Activated CD8-positive, alpha-beta T cell treated with anti-CD3 and anti-CD28 coated beads, Interleukin-2, amount 10 ng/mL, durations not matched to agents 7 days and 5 days (primary cell): ENCODE results near the gene VAV3. TPM values are rescaled to one million over a fixed set of nuclear protein-coding genes. Genes with fewer than 3 reads are reported as not detected.

ENCODE experiments used
- ATAC-seq: fragments of 150-1000 bp; cut with Tn5 transposase; one replicate; pipeline ENCODE4 v1.10.0; 2021; ENCODE audit warnings: moderate library complexity
- CTCF ChIA-PET: fragments of 350-600 bp; sonication (Branson Sonifier 250); formaldehyde crosslinking; loops from one replicate; lab custom pipeline; 2021; ENCODE audit warnings: antibody characterized with exemption; lab: Charles Lee
- POLR2A ChIA-PET: fragments of 350-600 bp; sonication (Branson Sonifier 250); formaldehyde crosslinking; loops from one replicate; lab custom pipeline; 2021; ENCODE audit warnings: antibody characterized with exemption; lab: Charles Lee
- DNase-seq: peaks from one replicate; pipeline ENCODE4 v3.0.0-alpha.2; 2020
- H3K27ac Mint-ChIP-seq: one replicate; pipeline ENCODE4 v1.8.0; 2021; ENCODE audit warnings: mild to moderate bottlenecking, mixed read lengths
- H3K27me3 Mint-ChIP-seq: one replicate; pipeline ENCODE4 v1.8.0; 2021; ENCODE audit warnings: low read depth, mixed read lengths
- H3K36me3 Mint-ChIP-seq: one replicate; pipeline ENCODE4 v1.8.0; 2021; ENCODE audit warnings: low read depth, mixed read lengths
- H3K4me1 Mint-ChIP-seq: one replicate; pipeline ENCODE4 v1.8.0; 2021; ENCODE audit warnings: low read depth, mixed read lengths
- H3K4me3 Mint-ChIP-seq: one replicate; pipeline ENCODE4 v1.8.0; 2021; ENCODE audit warnings: mild to moderate bottlenecking, mixed read lengths
- H3K9me3 Mint-ChIP-seq: one replicate; pipeline ENCODE4 v1.8.0; 2022; ENCODE audit warnings: mixed read lengths; ENCODE audit not compliant: insufficient read depth
- total RNA-seq, 2 experiments: library from RNA; stranded (reverse); gene quantifications; one replicate each; pipeline ENCODE4 v1.2.3, GENCODE V29; 2021

The VAV3 gene
- total RNA-seq, 2 experiments from 2014 or later, result 5.2 to 6.9 TPM

GRCh38 chr1:107622966-107623365 is 342.0 kb downstream of the VAV3 start:
- peak; percentile 47 for ATAC-seq
- ChIA-PET CTCF (no interaction called here), POLR2A (no interaction called here)
- H3K27ac Mint-ChIP-seq, result no peak overlapping the region
- no peak overlapping the region for H3K4me3 Mint-ChIP-seq
- no peak for DNase-seq
- H3K27me3 Mint-ChIP-seq, result no peaks in the 10 kb centered on the region
- peaks cover 2% of the 10 kb centered on the region for H3K9me3 Mint-ChIP-seq
- no peaks in the 10 kb centered on the region for H3K36me3 Mint-ChIP-seq
- H3K4me1 Mint-ChIP-seq, result peaks cover 19% of the 10 kb centered on the region

DNA sequence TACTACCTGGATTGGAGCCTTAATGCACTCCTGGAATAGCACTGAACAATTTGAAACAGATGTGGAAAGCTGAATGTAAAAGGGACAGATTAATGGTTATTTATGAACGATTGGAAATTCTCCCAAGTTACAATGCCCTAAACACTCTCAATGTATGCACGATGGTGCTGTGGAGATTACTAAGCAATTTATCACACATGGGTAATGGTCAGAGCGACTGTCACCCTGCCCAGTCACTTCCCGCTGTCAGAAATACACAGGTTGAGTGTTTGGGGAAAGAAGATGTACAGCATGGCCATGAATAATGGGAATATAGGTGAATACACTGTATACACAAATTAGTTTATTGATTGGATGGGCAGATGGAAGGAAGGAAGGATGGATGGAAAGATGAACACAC is 342.4 kb downstream of the VAV3 start:
- H3K4me3 Mint-ChIP-seq, result no peak overlapping the region
- no peaks in the 10 kb centered on the region for H3K27me3 Mint-ChIP-seq
- no peak overlapping the region for H3K27ac Mint-ChIP-seq
- POLR2A ChIA-PET, result no interaction called here
- no peaks in the 10 kb centered on the region for H3K36me3 Mint-ChIP-seq
- CTCF ChIA-PET, result no interaction called here
- ATAC-seq, result no peak
- peaks cover 4% of the 10 kb centered on the region for H3K9me3 Mint-ChIP-seq
- DNase-seq, result no peak
- H3K4me1 Mint-ChIP-seq, result peaks cover 24% of the 10 kb centered on the region

DNA sequence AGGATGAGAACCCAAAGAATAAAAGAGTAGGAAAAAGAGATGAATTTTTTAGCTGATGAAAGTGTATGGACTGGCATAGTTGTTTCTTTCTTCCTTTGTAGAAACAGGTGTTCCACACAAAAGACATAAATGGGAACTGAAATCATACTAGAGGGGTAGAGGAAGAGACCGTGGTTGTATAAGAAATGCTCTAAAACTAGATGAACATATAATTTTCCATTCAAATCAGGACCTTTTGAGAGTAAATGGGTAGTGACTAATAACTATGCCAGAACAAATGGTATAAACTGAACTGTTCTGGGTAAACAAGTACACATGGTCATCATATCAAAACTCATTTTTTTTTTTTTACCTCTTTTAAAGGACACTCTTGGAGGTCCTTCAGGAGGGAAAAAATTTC is 344.2 kb downstream of the VAV3 start:
- Mint-ChIP-seq H3K27ac (no peak overlapping the region), H3K9me3 (peaks cover 4% of the 10 kb centered on the region), H3K4me1 (peaks cover 24% of the 10 kb centered on the region), H3K36me3 (no peaks in the 10 kb centered on the region), H3K4me3 (no peak overlapping the region), H3K27me3 (no peaks in the 10 kb centered on the region)
- ChIA-PET CTCF (no interaction called here), POLR2A (no interaction called here)
- DNase-seq, result no peak
- no peak for ATAC-seq

DNA sequence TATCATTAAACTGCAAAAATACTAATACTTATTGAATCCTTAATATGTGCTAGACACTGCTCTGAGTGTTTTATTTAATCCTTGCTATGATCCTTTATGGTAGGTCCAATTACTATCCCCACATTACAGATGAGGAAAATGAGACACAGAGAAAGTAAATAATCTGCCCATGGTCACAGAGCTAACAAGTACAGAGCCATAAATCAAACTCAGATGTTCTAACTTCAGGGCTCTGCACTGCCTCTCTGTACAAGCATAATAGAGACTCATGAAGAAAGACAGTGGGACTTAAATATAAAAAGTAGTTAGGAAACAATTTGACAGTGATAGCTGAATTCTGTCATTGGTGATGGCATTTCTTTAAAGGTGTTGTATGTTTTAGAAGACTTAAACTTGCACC is 346.4 kb downstream of the VAV3 start:
- ChIA-PET CTCF (no interaction called here), POLR2A (no interaction called here)

GRCh38 chr1:107617921-107618320 is 347.1 kb downstream of the VAV3 start:
- ATAC-seq, result no peak
- Mint-ChIP-seq H3K27me3 (no peaks in the 10 kb centered on the region), H3K27ac (no peak overlapping the region), H3K36me3 (no peaks in the 10 kb centered on the region), H3K4me3 (no peak overlapping the region), H3K4me1 (peaks cover 13% of the 10 kb centered on the region), H3K9me3 (peaks cover 6% of the 10 kb centered on the region)
- ChIA-PET POLR2A (no interaction called here), CTCF (no interaction called here)
- no peak for DNase-seq

More for the DNA sequence above, 346.4 kb downstream of the VAV3 start:
- H3K27ac Mint-ChIP-seq, result no peak overlapping the region
- no peaks in the 10 kb centered on the region for H3K27me3 Mint-ChIP-seq
- ATAC-seq, result no peak
- no peak overlapping the region for H3K4me3 Mint-ChIP-seq
- DNase-seq, result no peak
- peaks cover 18% of the 10 kb centered on the region for H3K4me1 Mint-ChIP-seq
- peaks cover 4% of the 10 kb centered on the region for H3K9me3 Mint-ChIP-seq
- H3K36me3 Mint-ChIP-seq, result no peaks in the 10 kb centered on the region

DNA sequence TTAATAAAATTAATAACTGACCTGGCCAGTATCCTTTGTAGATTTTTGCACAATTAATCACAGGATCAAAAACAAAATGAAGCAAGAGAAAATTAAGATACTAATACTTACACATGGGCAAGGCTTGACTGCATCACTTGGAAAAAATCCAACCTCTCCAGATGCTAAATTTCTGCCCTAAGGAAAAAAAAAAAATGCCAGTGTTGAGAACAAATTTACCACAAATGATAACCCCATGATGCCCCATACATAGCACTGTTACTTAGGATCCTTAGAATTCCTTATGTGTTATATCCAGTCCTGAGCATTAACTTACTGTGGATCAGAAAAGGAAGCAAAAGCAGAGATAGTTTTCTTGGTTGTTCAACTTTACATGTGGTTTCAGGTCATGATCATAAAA is 347.5 kb downstream of the VAV3 start:
- no peak for ATAC-seq
- H3K4me1 Mint-ChIP-seq, result peaks cover 9% of the 10 kb centered on the region
- DNase-seq, result no peak
- peaks cover 3% of the 10 kb centered on the region for H3K36me3 Mint-ChIP-seq
- peaks cover 10% of the 10 kb centered on the region for H3K9me3 Mint-ChIP-seq
- H3K27ac Mint-ChIP-seq, result no peak overlapping the region
- POLR2A ChIA-PET, result no interaction called here
- H3K4me3 Mint-ChIP-seq, result no peak overlapping the region
- CTCF ChIA-PET, result no interaction called here
- H3K27me3 Mint-ChIP-seq, result no peaks in the 10 kb centered on the region

GRCh38 chr1:107609808-107610207 is 355.2 kb downstream of the VAV3 start:
- no peak overlapping the region for H3K27ac Mint-ChIP-seq
- no peaks in the 10 kb centered on the region for H3K4me1 Mint-ChIP-seq
- CTCF ChIA-PET, result no interaction called here
- no peak overlapping the region for H3K4me3 Mint-ChIP-seq
- H3K9me3 Mint-ChIP-seq, result peaks cover 8% of the 10 kb centered on the region
- POLR2A ChIA-PET, result no interaction called here
- ATAC-seq (no peak), DNase-seq (no peak)
- no peaks in the 10 kb centered on the region for H3K27me3 Mint-ChIP-seq
- peaks cover 3% of the 10 kb centered on the region for H3K36me3 Mint-ChIP-seq

GRCh38 chr1:107604825-107605224 is 360.2 kb downstream of the VAV3 start:
- Mint-ChIP-seq H3K4me3 (no peak overlapping the region), H3K9me3 (no peaks in the 10 kb centered on the region), H3K27ac (no peak overlapping the region), H3K27me3 (no peaks in the 10 kb centered on the region), H3K4me1 (no peaks in the 10 kb centered on the region), H3K36me3 (no peaks in the 10 kb centered on the region)
- ChIA-PET CTCF (no interaction called here), POLR2A (no interaction called here)
- no peak for DNase-seq
- ATAC-seq, result no peak

GRCh38 chr1:107600607-107601160 is 364.3 kb downstream of the VAV3 start:
- CTCF ChIA-PET, result interaction anchor here (0.7 kb wide), 1 partner anchor 1605 kb away, joined by 3 read pairs; no protein-coding TSS in a partner anchor
- no peak overlapping the region for H3K27ac Mint-ChIP-seq
- no peaks in the 10 kb centered on the region for H3K4me1 Mint-ChIP-seq
- H3K9me3 Mint-ChIP-seq, result no peaks in the 10 kb centered on the region
- no peaks in the 10 kb centered on the region for H3K27me3 Mint-ChIP-seq
- no peak for ATAC-seq
- no peak for DNase-seq
- H3K36me3 Mint-ChIP-seq, result peaks cover 3% of the 10 kb centered on the region
- no peak overlapping the region for H3K4me3 Mint-ChIP-seq
- POLR2A ChIA-PET, result no interaction called here

GRCh38 chr1:107599220-107599619 is 365.8 kb downstream of the VAV3 start:
- no peak overlapping the region for H3K27ac Mint-ChIP-seq
- no peaks in the 10 kb centered on the region for H3K27me3 Mint-ChIP-seq
- H3K4me1 Mint-ChIP-seq, result no peaks in the 10 kb centered on the region
- ATAC-seq (no peak), DNase-seq (no peak)
- no peaks in the 10 kb centered on the region for H3K9me3 Mint-ChIP-seq
- no peak overlapping the region for H3K4me3 Mint-ChIP-seq
- ChIA-PET POLR2A (no interaction called here), CTCF (interaction anchor here (1.1 kb wide), 1 partner anchor 27 kb away, joined by 3 read pairs; no protein-coding TSS in a partner anchor)
- peaks cover 5% of the 10 kb centered on the region for H3K36me3 Mint-ChIP-seq

DNA sequence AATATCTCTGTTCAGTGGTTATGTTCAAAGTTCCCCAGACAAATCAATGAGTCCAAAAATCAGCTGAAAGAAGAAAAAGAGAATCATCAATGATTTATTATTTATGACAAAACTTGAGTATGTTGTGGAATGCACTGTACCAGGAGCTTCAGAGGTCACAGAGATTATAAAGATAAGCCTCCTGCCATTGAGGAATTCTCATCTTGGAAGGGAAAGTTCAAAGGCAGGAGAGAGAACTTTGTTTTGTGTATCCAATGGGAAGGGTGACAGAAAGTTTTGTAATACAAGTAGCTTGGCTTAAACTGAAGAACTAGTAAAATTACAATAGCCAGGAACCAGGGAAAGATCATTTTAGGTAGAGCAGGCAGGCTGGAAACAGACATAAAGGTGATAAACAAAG is 367.7 kb downstream of the VAV3 start:
- ATAC-seq, result no peak
- H3K9me3 Mint-ChIP-seq, result no peaks in the 10 kb centered on the region
- no peak overlapping the region for H3K27ac Mint-ChIP-seq
- no peak for DNase-seq
- peaks cover 5% of the 10 kb centered on the region for H3K36me3 Mint-ChIP-seq
- POLR2A ChIA-PET, result no interaction called here
- H3K4me3 Mint-ChIP-seq, result no peak overlapping the region
- H3K27me3 Mint-ChIP-seq, result no peaks in the 10 kb centered on the region
- CTCF ChIA-PET, result no interaction called here
- peaks cover 8% of the 10 kb centered on the region for H3K4me1 Mint-ChIP-seq

DNA sequence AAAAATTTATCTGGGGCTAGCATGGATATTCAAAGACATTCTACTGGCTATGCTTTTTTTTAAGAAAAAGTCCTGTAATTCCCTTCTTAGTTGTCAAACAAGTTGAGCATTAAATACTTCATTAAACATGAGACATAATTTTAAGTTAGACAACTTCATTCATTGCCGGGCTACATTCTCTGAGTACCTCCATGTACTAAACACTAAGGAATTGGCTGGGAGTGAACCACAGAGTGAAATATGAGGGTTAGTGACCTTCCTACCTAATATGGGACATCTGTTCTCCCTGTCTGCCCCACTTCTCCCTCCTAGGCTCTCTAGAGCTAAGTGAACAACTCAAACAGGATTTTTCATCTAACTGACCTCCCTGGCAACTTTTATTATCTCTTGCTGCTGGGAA is 370.4 kb downstream of the VAV3 start:
- Mint-ChIP-seq H3K9me3 (no peaks in the 10 kb centered on the region), H3K27me3 (no peaks in the 10 kb centered on the region), H3K27ac (no peak overlapping the region), H3K4me1 (peaks cover 8% of the 10 kb centered on the region), H3K36me3 (peaks cover 5% of the 10 kb centered on the region), H3K4me3 (no peak overlapping the region)
- DNase-seq (no peak), ATAC-seq (no peak)
- POLR2A ChIA-PET, result no interaction called here
- CTCF ChIA-PET, result no interaction called here
